HUES64 (cell line): ENCODE measurements around the gene SURF1.

ENCODE experiments used
- H3K27ac ChIP-seq: 2 replicates; pipeline ENCODE4 v1.7.0; 2013; ENCODE audit warnings: low read depth, low read length, inconsistent platforms
- H3K27me3 ChIP-seq: 2 replicates; pipeline ENCODE4 v1.6.1; 2013; ENCODE audit warnings: mild to moderate bottlenecking, low read length; ENCODE audit not compliant: insufficient read depth
- H3K36me3 ChIP-seq: 2 replicates; pipeline ENCODE4 v1.6.1; 2013; ENCODE audit warnings: mild to moderate bottlenecking, low read length; ENCODE audit not compliant: insufficient read depth
- H3K4me1 ChIP-seq: 2 replicates; pipeline ENCODE4 v1.6.1; 2013; ENCODE audit warnings: mild to moderate bottlenecking, low read length, moderate library complexity; ENCODE audit not compliant: insufficient read depth
- H3K4me3 ChIP-seq: 2 replicates; pipeline ENCODE4 v1.5.1; 2013; ENCODE audit warnings: mild to moderate bottlenecking, low read length, moderate library complexity
- H3K9ac ChIP-seq: 2 replicates; pipeline ENCODE4 v1.6.1; 2013; ENCODE audit warnings: mild to moderate bottlenecking, low read depth, low read length
- H3K9me3 ChIP-seq: 2 replicates; pipeline ENCODE4 v1.6.1; 2013; ENCODE audit warnings: low read depth, low read length; ENCODE audit not compliant: insufficient read depth
- WGBS: fragments of 150-250, 120-280 bp; methylation state at CpG from one replicate; pipeline ENCODE4 v1.1.7; 2013; ENCODE audit warnings: missing lambda C conversion rate; 5-methylcytosine and 5-hydroxymethylcytosine counted together

The SURF1 gene

DNA sequence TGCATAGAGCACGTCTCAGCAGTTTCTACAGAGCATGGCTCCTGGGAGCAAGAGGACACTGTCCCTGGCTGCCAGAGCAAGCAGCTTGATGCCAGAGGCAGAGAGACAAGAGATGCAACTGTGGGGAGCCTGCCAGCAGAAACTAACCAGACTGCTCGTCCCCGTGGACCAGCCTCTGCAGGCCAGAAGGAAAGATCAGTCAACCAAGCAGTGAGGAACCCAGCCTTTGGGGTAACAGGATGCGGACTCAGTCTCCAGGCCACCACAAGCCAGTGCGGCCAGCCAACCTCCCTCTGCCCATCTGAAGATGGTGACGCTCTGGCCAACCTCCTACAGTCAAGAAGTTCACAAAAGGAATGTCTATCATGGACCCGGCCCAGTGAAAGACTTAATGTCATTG, 15.9 kb upstream of the SURF1 start:
- no peaks in the 10 kb centered on the region for H3K9me3 ChIP-seq
- peaks cover 47% of the 10 kb centered on the region for H3K36me3 ChIP-seq
- WGBS = 92% methylated on average over 7 of the region's 7 CpGs
- H3K4me1 ChIP-seq = no peaks in the 10 kb centered on the region
- no peak overlapping the region for H3K27ac ChIP-seq
- H3K4me3 ChIP-seq = no peak overlapping the region
- peaks cover 9% of the 10 kb centered on the region for H3K27me3 ChIP-seq
- no peak overlapping the region for H3K9ac ChIP-seq

DNA sequence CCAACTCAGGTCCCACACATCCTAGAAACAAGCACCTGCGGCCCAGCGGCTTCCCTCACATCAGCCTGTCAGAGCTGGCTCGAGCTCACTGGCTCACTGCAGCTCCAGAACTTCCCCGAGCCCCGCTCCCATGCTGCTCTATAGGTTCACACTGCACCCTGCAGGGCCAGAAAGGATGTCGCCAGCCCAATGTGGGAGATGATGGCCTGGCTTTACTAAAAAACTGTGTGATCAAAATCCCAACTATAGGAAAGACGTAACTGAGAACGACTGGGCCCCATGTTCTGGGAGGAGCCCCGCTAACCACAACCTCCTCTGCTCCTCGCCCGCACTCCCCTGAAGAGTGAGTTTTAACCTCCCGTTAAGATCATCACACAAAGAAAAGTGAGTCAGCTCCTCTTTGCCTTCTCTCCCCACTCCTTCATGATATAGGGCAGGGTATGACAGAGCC, 15.0 kb upstream of the SURF1 start:
- H3K4me1 ChIP-seq = no peaks in the 10 kb centered on the region
- peaks cover 55% of the 10 kb centered on the region for H3K36me3 ChIP-seq
- no peaks in the 10 kb centered on the region for H3K9me3 ChIP-seq
- H3K4me3 ChIP-seq = no peak overlapping the region
- 0 out of 2 replicates have a peak, but pooled peaks cover under 1% of the 10 kb centered on the region for H3K27me3 ChIP-seq
- H3K9ac ChIP-seq = no peak overlapping the region
- 88% methylated on average over 12 of the region's 12 CpGs for WGBS
- no peak overlapping the region for H3K27ac ChIP-seq

DNA sequence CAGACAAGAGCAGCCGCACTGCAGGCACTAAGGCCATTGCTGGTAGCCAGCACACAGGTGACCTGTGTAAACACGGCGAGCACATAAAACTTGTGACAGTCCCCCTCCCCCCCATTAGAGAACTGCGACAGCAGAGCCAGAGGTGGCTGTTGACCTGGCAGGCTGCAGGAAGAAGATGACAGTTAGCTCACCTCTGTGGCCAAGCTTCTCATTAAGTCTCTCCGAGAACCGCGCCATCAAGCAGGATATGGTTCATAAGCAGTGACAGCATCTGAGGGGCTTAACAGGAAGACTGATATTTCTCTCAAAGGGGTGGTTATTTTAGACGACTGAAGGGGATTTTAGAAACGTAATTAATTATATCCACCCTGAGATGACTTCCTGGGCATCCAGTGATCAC, 14.4 kb upstream of the SURF1 start:
- no peak overlapping the region for H3K27ac ChIP-seq
- no peaks in the 10 kb centered on the region for H3K4me1 ChIP-seq
- H3K9ac ChIP-seq = no peak overlapping the region
- H3K4me3 ChIP-seq = no peak overlapping the region
- H3K27me3 ChIP-seq = no peaks in the 10 kb centered on the region
- H3K36me3 ChIP-seq = peaks cover 61% of the 10 kb centered on the region
- H3K9me3 ChIP-seq = no peaks in the 10 kb centered on the region
- 96% methylated on average over 9 of the region's 9 CpGs for WGBS

DNA sequence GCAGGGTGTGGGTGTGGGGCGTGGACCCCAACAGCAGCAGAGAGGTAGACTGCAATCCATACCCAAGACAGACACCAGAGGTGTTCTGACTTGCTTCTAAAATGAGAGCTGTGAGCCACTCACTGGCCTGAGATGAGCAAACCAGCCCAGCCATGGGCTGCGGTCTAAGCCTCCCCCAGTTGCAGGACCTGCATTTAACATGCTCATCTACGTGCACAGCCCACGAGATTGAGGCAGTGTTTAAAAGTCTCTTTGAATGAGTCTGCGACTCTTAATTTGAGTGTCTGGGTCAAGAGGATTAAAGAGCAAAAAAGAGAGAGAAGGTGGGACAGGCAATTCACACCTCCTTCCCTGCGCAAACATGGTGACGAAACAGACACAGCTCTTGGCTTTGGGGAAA, 13.6 kb upstream of the SURF1 start:
- H3K36me3 ChIP-seq = peaks cover 69% of the 10 kb centered on the region
- H3K27me3 ChIP-seq = no peaks in the 10 kb centered on the region
- no peak overlapping the region for H3K9ac ChIP-seq
- no peaks in the 10 kb centered on the region for H3K9me3 ChIP-seq
- WGBS = 94% methylated on average over 7 of the region's 7 CpGs
- no peaks in the 10 kb centered on the region for H3K4me1 ChIP-seq
- no peak overlapping the region for H3K4me3 ChIP-seq
- no peak overlapping the region for H3K27ac ChIP-seq

DNA sequence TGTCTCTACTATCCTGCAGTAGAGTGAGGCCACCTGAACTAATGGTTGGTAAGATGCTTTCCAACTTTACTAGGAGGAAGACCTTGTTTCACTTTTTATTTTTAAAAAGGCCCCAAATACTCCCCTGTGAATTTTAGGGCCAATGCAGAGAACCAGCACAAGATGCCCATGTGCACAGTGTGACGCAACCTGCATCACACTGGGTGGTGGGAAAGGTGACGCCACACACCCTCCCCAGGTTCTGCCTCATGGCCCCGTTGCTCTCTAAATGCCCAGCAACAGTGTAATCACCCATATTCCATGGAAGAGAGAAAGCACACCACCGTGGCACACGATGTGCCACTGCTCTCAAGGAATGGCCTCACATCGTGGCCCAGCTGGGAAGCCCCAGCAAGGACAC, 13.1 kb upstream of the SURF1 start:
- H3K4me3 ChIP-seq = no peak overlapping the region
- H3K4me1 ChIP-seq = no peaks in the 10 kb centered on the region
- no peaks in the 10 kb centered on the region for H3K27me3 ChIP-seq
- 88% methylated on average over 6 of the region's 6 CpGs for WGBS
- no peaks in the 10 kb centered on the region for H3K9me3 ChIP-seq
- H3K36me3 ChIP-seq = peaks cover 72% of the 10 kb centered on the region
- no peak overlapping the region for H3K9ac ChIP-seq
- no peak overlapping the region for H3K27ac ChIP-seq

DNA sequence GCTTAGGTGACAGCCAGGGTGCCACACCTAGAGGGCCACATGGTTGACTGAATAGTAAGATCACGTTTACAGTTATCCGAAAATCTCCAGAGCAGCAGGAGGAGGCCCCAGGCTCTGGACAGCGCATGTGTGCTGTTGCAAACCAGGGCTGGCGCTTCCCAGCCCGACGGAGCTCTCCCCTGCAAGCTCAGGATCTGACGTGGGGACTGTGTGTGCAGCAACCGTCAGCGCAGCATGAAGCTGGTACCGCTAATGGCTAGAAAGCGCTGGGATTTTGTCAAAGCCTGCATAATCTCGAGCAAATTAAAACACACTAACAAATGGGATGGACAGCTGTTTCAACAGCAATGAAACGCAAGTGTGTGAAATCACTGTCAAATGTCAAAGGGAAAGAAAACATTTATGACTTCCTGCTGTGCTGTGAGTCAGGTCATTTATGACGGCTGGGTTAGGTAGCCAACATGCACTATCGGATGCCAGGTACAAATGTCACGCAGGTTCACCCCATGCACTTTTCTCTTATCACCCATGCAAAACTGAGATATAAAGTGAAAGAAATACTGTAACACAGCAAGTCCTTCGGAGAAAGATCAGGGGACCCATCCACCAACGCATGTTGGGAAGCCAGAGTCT, 12.1 kb upstream of the SURF1 start:
- no peak overlapping the region for H3K4me3 ChIP-seq
- H3K4me1 ChIP-seq = no peaks in the 10 kb centered on the region

DNA sequence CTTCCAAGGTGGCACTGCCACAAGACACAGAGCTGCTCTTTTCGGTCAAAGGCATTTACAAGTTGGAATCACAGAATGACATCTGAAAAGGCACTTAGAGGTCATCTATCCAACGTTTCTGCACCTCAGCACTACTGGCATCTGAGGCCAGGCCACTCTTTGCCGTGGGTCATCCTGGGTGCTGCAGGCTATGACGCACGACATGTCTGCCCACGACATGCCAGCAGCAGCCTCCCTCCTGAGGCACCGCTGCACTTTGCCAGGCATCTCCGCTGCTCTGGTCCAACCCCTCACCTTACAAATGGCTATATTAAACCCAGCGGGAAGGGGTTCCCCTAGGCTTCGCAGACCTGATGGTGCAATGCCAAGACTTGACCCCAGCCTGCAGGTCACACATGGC, 11.5 kb upstream of the SURF1 start:
- Histone ChIP-seq H3K4me3 (no peak overlapping the region), H3K9ac (no peak overlapping the region), H3K36me3 (peaks cover 81% of the 10 kb centered on the region), H3K27me3 (no peaks in the 10 kb centered on the region), H3K4me1 (no peaks in the 10 kb centered on the region), H3K9me3 (no peaks in the 10 kb centered on the region), H3K27ac (no peak overlapping the region)
- WGBS = 94% methylated on average over 10 of the region's 10 CpGs

More for the DNA sequence above, 12.1 kb upstream of the SURF1 start:
- 97% methylated on average over 18 of the region's 18 CpGs for WGBS
- Histone ChIP-seq H3K9me3 (no peaks in the 10 kb centered on the region), H3K36me3 (peaks cover 80% of the 10 kb centered on the region), H3K9ac (no peak overlapping the region), H3K27me3 (no peaks in the 10 kb centered on the region), H3K27ac (no peak overlapping the region)

DNA sequence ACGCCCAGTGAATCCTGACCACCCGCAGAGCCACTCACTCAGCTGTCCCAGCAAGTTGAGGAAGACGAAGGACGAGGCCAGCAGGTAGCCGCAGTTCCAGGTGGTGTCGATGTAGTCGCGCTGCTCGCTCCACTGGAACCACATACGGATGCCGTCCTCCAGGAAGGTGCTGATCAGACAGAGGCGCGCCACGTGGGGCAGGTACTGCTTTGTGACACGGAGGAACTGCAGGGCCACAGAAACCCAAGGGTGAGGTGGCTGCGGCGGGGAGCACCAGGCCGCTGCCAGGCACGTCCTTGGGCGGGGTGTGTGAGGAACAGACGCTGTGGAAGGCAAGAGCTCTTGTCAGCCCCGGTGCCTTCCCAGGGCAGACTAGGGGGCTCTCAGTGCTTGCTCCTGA, 10.9 kb upstream of the SURF1 start:
- Histone ChIP-seq H3K9me3 (no peaks in the 10 kb centered on the region), H3K4me1 (no peaks in the 10 kb centered on the region), H3K36me3 (peaks cover 84% of the 10 kb centered on the region), H3K27me3 (no peaks in the 10 kb centered on the region), H3K9ac (no peak overlapping the region), H3K27ac (no peak overlapping the region), H3K4me3 (no peak overlapping the region)
- WGBS = 95% methylated on average over 22 of the region's 22 CpGs

DNA sequence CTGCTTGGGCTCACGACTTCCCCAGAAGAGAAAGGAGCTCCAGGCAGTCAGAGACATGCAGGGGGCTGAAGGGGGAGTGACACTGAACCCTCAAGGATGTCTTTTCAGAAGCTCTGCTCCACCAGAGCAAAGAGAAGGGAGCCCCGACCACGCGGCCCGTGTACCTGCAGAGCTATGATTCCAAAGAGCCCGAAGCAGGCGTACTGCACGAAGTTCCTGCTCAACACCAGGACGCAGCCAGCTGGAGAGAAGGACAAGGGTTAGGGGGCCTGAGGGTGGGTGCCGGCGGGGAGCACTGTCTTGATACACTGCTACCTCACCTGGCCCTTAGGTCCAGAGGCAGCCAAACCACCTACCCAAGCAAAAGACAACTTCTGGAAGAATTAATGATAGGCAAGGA, 10.1 kb upstream of the SURF1 start:
- no peak overlapping the region for H3K4me3 ChIP-seq
- no peaks in the 10 kb centered on the region for H3K9me3 ChIP-seq
- peaks cover 89% of the 10 kb centered on the region for H3K36me3 ChIP-seq
- no peak overlapping the region for H3K9ac ChIP-seq
- no peaks in the 10 kb centered on the region for H3K4me1 ChIP-seq
- no peak overlapping the region for H3K27ac ChIP-seq
- 97% methylated on average over 11 of the region's 11 CpGs for WGBS
- H3K27me3 ChIP-seq = no peaks in the 10 kb centered on the region

DNA sequence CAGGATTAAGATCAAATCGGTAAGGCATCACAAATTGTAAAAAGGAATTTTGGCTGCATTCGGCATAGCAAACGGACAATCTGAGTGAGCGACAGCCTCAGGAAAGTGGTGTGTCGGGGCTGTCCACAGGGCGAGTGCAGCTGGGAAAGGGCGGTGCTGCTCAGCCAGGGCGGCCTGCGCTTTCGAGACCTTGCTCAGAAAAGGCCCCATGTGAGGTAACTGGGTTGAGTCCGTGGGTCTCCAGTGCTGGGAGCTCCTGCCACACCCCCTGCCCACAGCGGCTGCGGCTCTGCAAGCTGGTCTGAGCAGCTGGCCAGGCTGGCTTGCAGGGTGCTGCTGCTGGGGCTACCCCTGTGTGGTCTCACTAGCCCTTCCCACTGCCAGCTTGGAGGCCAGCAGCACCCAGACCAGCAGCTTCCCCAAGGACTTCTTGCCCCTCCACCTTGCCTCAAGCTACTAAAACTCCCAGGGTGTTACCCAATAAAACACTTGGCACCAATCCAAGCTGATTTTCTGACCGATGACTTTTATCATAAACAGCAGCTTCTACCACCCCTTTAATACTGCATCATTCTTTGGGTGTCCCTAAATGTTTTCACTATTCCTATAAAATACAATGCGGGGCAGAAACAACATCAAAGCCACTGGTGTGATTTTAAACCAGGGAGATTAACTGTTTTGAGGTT, 6.2 kb upstream of the SURF1 start:
- Histone ChIP-seq H3K9me3 (no peaks in the 10 kb centered on the region), H3K9ac (no peak overlapping the region), H3K4me3 (no peak overlapping the region), H3K36me3 (peaks cover 89% of the 10 kb centered on the region), H3K27me3 (no peaks in the 10 kb centered on the region), H3K4me1 (peaks cover 3% of the 10 kb centered on the region; the same call in 1 of the 2 replicates), H3K27ac (no peak overlapping the region)
- 92% methylated on average over 15 of the region's 15 CpGs for WGBS

DNA sequence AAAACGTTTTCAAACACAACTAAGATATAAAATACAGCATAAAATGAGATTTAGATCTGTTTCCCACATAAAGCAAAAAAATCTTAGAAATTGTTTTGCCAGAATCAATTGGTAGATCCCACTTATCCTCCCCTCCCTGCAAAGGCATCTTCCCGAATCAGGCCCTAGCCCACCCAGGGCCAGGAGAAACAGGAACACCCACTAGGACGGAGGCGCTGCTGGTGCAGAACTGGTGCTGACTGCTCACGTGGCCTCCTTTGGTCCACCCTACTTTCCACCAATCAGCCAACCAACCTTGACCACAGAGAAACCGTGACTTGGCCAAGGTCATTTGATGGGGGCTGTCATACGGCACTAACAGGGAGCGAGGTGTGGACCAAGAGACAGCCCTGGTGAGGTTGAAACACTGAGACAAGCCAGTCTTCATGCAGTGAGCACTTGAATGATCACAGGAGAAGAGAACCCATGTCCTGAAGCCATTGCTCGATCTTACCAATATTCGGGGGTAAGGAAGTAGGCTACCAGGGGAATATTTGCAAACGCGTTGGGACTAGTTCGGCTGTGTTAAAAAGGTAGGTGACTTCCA, 5.3 kb upstream of the SURF1 start:
- WGBS = 92% methylated on average over 13 of the region's 13 CpGs
- H3K27me3 ChIP-seq = no peaks in the 10 kb centered on the region
- peaks cover 82% of the 10 kb centered on the region for H3K36me3 ChIP-seq
- no peaks in the 10 kb centered on the region for H3K9me3 ChIP-seq
- no peak overlapping the region for H3K27ac ChIP-seq
- H3K4me1 ChIP-seq = peaks cover 7% of the 10 kb centered on the region
- no peak overlapping the region for H3K4me3 ChIP-seq
- H3K9ac ChIP-seq = no peak overlapping the region
